Kidney epithelial cell (primary cell): ENCODE measurements around the gene GIPC1. TPM values are rescaled to one million over a fixed set of nuclear protein-coding genes. Genes with fewer than 3 reads are reported as not detected.

Experiments
- DNase-seq: peaks from one replicate; pipeline ENCODE4 v3.0.0-alpha.2; 2010; ENCODE audit warnings: low read depth
- H3K27me3 ChIP-seq: 2 replicates; pipeline ENCODE4 v1.6.0; 2011; ENCODE audit warnings: low read length; ENCODE audit not compliant: control insufficient read depth, insufficient read depth
- H3K36me3 ChIP-seq: 2 replicates; pipeline ENCODE4 v1.5.1; 2011; ENCODE audit warnings: low read length; ENCODE audit not compliant: control insufficient read depth, insufficient read depth
- H3K4me3 ChIP-seq: 2 replicates; pipeline ENCODE4 v1.5.1; 2011; ENCODE audit warnings: low read depth, mild to moderate bottlenecking, control low read depth, low read length
- total RNA-seq: library from RNA; depleted of rRNA; stranded (reverse); fragments of >200 nt; gene quantifications from 2 replicates; pipeline ENCODE4 v1.2.3, GENCODE V29; 2015
- TF ChIP-seq, protein P1 (sequence below): IDR thresholded peaks from 2 replicates; pipeline ENCODE4 v1.5.1; 2011; ENCODE audit warnings: mild to moderate bottlenecking, moderate library complexity, low read length, control low read depth, inconsistent platforms; ENCODE audit not compliant: insufficient read depth, poor library complexity, severe bottlenecking

Gene GIPC1
- total RNA-seq, 1 donor from 2014 or later: 188 TPM

DNA sequence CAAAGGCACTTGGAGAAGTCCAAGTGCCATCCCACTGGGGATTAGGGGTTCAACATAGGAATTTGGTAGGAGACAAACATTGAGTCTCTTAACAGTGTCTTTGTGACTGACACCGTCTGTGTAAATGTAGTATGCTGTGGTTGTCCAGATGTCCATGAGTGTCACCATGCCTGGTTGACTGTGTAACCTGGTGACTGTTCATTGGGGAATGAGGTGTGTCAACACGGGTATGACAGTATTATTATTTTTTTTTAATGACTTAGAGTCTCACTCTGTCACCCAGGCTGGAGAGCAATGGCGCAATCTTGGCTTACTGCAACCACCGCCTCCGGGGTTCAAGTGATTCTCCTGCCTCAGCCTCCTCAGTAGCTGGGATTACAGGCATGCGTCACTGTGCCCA, 46.6 kb downstream of the GIPC1 start:
- no peak for DNase-seq
- TF ChIP-seq, protein P1, sequence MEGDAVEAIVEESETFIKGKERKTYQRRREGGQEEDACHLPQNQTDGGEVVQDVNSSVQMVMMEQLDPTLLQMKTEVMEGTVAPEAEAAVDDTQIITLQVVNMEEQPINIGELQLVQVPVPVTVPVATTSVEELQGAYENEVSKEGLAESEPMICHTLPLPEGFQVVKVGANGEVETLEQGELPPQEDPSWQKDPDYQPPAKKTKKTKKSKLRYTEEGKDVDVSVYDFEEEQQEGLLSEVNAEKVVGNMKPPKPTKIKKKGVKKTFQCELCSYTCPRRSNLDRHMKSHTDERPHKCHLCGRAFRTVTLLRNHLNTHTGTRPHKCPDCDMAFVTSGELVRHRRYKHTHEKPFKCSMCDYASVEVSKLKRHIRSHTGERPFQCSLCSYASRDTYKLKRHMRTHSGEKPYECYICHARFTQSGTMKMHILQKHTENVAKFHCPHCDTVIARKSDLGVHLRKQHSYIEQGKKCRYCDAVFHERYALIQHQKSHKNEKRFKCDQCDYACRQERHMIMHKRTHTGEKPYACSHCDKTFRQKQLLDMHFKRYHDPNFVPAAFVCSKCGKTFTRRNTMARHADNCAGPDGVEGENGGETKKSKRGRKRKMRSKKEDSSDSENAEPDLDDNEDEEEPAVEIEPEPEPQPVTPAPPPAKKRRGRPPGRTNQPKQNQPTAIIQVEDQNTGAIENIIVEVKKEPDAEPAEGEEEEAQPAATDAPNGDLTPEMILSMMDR: no peak
- Histone ChIP-seq H3K27me3 (no peaks in the 10 kb centered on the region), H3K36me3 (peaks cover 10% of the 10 kb centered on the region), H3K4me3 (no peak overlapping the region)

DNA sequence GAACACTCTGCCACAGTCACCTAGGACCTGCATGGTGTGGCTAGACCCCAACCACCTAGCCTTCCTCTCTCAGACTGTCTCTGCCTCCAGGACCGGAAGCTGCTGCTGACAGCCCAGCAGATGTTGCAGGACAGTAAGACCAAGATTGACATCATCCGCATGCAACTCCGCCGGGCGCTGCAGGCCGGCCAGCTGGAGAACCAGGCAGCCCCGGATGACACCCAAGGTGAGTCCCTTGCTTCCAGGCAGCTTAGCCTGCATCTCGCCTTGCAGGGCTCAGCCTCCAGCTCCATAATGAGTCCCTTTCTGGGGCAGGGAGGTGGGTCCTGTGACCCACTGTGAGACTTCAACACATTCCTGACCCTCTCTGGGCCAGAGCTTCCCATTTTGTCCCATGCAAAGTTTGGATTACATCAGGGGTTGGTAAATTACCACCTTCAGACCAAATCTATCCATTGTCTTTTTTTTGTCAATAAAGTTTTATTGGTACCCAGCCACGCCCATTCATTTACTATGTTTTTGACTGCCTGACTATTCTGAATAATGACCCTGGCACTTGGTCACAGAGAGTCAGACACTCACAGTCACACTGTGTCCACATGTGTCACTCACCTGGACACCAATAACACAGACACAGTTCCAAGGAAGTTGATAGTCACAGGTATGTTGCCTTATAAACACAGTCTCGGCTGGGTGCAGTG, 49.4 kb downstream of the GIPC1 start:
- Histone ChIP-seq H3K36me3 (peaks cover 17% of the 10 kb centered on the region), H3K27me3 (no peaks in the 10 kb centered on the region), H3K4me3 (no peak overlapping the region)
- no peak for DNase-seq
- TF ChIP-seq, protein P1: no peak

DNA sequence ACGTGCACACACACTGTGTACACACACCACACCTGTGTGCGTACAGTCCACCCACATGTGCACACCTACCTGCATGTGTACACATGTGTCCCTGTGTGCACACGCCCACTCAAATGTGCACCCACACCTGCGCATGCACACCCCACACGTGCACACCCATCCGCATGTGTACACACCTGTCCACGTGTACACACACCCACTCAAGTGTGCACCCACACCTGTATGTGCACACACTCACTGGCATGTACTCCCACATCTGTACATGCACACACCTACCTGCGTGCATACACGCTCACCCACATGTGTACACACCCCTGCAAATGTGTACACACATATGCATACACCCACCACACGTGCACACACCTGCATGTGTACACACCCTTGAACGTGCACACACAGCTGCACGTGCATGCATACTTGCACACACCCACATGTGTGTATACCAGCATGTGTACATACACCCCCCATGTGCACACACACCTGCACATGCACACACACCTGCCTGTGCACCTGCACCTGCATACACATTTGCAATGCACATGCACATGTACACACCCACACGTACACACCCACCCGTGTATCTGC, 52.2 kb downstream of the GIPC1 start:
- Histone ChIP-seq H3K4me3 (no peak overlapping the region), H3K36me3 (peaks cover 14% of the 10 kb centered on the region), H3K27me3 (no peaks in the 10 kb centered on the region)
- DNase-seq: no peak
- TF ChIP-seq, protein P1: no peak

DNA sequence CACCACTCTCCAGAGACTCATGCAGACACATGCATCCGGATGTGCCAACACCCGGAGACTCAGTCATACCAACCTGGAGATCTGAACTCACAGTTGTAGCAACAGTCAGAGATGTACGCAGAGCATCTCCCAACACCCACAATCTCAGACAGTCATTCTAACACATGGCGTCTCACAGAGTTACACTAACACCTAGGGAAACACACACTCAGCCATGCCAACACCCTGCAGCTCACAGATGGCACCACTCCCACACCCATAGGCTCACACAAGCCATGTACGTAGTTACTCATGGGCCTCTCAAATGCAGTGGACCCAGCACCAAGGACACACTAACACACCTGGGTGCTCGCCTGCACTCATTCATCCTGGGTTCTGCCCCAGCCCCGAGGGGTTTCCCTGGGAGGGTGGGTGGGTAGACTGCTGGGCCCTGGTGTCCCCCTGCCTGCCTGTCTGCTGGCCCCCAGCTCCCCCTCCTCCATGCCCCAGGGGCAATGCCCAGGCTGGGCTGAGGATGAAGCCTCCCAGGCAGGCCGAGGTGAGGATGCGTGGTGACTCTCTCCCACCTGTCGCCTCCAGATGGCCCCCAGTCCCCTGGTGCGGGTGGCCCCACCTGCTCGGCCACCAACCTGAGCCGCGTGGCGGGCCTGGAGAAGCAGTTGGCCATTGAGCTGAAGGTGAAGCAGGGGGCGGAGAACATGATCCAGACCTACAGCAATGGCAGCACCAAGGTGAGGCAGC, 52.9 kb downstream of the GIPC1 start:
- TF ChIP-seq, protein P1: no peak
- no peaks in the 10 kb centered on the region for H3K27me3 ChIP-seq
- no peak for DNase-seq
- no peak overlapping the region for H3K4me3 ChIP-seq
- H3K36me3 ChIP-seq: peaks cover 12% of the 10 kb centered on the region

DNA sequence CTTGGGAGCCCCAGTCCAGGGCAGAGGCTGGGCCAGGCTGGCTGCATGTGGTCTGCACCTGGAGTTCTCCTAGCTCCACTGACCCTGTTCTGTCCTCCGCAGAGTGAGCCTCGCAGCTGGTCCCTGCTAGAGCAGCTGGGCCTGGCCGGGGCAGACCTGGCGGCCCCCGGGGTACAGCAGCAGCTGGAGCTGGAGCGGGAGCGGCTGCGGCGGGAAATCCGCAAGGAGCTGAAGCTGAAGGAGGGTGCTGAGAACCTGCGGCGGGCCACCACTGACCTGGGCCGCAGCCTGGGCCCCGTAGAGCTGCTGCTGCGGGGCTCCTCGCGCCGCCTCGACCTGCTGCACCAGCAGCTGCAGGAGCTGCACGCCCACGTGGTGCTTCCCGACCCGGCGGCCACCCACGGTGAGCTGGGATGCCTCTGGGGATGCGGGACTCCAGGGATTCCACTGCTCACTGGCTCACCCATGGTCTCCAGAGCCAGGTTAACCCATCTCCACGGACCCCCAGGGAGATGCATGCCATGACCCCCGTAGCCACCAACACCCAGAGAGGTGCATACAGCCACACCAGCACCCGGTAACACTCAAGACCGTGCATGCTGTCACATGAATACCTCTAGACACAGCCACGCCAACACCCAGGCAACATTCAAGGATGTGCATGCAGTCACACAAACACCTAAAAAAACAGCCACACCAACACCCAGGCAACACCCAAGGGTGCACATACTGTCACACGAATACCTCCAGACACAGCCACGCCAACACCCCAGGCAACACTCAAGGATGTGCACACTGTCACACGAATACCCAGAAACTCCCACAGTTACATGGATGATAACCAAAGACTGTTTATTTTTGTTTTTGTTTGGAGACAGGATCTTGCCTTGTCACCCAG, 54.6 kb downstream of the GIPC1 start:
- no peak for DNase-seq
- no peaks in the 10 kb centered on the region for H3K27me3 ChIP-seq
- TF ChIP-seq, protein P1: no peak
- H3K36me3 ChIP-seq: peaks cover 9% of the 10 kb centered on the region
- no peak overlapping the region for H3K4me3 ChIP-seq
